ENCODE results near the gene CYSRT1.
"Not testable (repeated sequence)": the region's sequence is repeated elsewhere in the genome, so short reads cannot be mapped to it uniquely, and the experiment has no call there.

Gene CYSRT1

DNA sequence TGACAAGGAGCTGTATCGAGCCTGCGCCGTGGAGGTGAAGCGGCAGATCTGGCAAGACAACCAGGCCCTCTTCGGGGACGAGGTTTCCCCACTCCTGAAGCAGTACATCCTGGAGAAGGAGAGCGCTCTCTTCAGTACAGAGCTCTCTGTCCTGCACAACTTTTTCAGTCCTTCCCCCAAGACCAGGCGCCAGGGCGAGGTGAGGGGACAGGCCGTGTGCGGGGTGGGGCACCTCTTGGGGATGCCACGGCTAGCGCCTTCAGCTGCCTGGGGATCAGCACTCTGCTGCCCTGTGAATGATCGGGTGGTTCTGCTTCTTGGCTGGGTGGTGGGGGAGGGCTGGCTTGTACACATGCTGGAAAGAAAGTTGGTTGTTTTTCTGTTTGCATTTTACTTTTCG is 31.9 kb downstream of the CYSRT1 start:
- no peak for DNase-seq (ENCODE audit: low spot score)
- no peak for TF ChIP-seq CTCF (IDR thresholded peaks at IDR 0.05; ENCODE audit: extremely low read depth, missing control alignments)

- not testable (repeated sequence) for DNase-seq (ENCODE audit: low spot score)
Observed at GRCh38 chr9:137262173-137262908, 37.4 kb downstream of the CYSRT1 start.

GRCh38 chr9:137262909-137263285 is 37.9 kb downstream of the CYSRT1 start:
- TF ChIP-seq CTCF (IDR thresholded peaks at IDR 0.05; ENCODE audit: extremely low read depth, missing control alignments): no peak
- no peak for DNase-seq (ENCODE audit: low spot score)

- no peak for TF ChIP-seq CTCF (IDR thresholded peaks at IDR 0.05; ENCODE audit: extremely low read depth, missing control alignments)
- DNase-seq (ENCODE audit: low spot score): no peak
Observed at GRCh38 chr9:137263506-137263905, 38.5 kb downstream of the CYSRT1 start.

GRCh38 chr9:137264067-137264466 is 39.1 kb downstream of the CYSRT1 start:
- no peak for DNase-seq (ENCODE audit: low spot score)
- no peak for TF ChIP-seq CTCF (IDR thresholded peaks at IDR 0.05; ENCODE audit: extremely low read depth, missing control alignments)

DNA sequence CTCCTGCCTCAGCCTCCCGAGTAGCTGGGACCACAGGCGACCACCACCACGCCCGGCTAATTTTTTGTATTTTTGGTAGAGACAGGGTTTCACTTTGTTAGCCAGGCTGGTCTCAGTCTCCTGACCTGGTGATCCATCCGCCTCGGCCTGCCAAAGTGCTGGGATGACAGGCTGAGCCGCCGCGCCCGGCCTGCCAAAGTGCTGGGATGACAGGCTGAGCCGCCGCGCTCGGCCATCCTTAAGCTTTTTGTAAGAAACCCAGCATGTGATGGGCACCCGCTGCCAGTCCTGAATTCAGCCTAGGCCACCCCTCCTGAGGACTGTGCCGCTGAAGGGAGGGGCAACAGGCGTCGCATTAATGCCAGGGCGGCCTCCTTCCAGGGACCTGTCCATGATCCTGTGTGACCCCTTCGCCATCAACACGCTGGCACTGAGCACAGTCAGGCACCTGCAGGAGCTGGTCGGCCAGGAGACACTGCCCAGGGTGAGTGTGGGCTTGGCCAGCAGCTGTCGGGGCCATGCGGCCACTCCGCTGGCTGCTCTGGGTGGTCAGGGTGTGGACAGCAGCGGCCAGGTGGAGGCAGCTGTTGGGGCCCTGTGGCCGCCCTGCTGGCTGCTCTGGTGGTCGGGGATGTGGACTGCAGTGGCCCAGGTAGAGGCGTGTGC is 40.7 kb downstream of the CYSRT1 start:
- no peak for TF ChIP-seq CTCF (IDR thresholded peaks at IDR 0.05; ENCODE audit: extremely low read depth, missing control alignments)
- DNase-seq (ENCODE audit: low spot score): no peak

DNA sequence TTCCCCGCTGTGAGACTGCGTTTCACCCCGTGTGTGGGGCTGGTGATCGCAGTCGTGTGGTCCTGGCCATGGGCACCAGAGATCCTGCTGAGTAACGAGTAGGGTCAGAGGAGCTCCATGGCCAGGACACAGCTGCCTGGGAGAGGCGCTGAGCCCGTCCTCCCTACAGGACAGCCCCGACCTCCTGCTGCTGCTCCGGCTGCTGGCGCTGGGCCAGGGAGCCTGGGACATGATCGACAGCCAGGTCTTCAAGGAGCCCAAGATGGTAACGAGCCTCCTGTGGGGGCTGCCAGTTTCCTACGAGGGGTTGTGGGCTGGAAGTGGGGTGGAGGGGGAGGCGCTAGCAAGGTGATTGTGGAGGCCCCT is 41.2 kb downstream of the CYSRT1 start:
- DNase-seq (ENCODE audit: low spot score): no peak
- no peak for TF ChIP-seq CTCF (IDR thresholded peaks at IDR 0.05; ENCODE audit: extremely low read depth, missing control alignments)

Data from GM20000 (cell line).